DMS 273 treated with DMSO at 0.1 percent for 48 hours (cell line): ENCODE results near the gene ALOX5AP.

Source experiments
- DNase-seq: peaks from one replicate; lab custom pipeline; 2025; lab: John Stamatoyannopoulos, UW

Gene ALOX5AP

DNA sequence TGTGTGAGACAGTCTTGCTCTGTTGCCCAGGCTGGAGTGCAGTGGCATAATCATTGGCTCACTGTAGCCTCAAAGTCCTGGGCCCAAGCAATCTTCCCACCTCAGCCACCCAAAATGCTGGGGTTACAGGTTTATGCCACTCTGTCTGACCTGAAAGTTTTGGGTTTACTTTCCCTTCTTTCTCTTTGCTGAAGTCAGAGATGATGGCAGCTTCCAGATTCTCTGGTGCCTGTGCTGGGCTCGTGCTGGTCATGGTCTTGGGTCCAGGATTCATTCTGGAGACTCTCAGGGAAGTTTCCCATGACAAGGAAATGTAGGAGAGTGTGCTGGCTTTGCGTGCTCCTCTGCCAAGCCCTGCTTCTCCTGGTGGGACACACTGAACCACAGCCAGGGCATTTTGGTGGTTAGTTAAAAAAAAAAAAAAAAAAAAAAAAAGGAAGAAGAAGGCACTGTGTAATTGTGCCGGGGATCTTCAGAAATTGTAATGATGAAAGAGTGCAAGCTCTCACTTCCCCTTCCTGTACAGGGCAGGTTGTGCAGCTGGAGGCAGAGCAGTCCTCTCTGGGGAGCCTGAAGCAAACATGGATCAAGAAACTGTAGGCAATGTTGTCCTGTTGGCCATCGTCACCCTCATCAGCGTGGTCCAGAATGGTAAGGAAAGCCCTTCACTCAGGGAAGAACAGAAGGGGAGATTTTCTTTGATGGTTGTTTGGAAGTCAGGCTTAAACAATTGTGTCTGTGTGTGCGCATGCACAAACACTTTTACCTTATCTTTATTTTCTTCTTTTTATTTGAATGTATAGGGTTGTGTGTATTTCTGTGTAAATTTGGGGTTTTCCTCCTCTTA is at the start of gene ALOX5AP:
TSS of gene ALOX5AP (plus strand) at position 519 of the 847 bp plus-strand sequence. CDS start at position 582, 63 bp downstream.
- no peak for DNase-seq

- DNase-seq: no peak
These were observed 49.4 kb upstream of the ALOX5AP start for GRCh38 chr13:30685987-30686386.

- DNase-seq: no peak
These were observed 47.7 kb upstream of the ALOX5AP start for GRCh38 chr13:30687601-30688000.

DNA sequence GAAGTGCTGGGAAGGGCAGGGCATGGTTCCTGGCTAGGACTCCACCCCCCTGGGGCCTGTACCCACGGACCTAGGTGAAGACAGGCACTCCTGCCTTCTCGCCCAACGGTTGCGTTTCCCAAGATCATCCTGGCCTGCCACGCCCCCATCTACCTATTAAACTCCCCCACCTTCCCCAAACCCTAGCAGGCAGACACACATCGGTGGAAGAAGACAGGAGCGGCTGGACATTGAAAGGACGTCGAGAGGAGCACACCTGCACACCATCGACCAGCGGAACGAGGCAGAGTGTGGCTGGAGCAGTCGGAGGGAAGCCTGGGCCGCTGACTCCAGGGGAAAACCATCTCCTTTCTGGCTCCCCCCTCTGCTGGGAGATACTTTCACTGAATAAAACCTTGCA is 45.6 kb upstream of the ALOX5AP start:
- no peak for DNase-seq

DNA sequence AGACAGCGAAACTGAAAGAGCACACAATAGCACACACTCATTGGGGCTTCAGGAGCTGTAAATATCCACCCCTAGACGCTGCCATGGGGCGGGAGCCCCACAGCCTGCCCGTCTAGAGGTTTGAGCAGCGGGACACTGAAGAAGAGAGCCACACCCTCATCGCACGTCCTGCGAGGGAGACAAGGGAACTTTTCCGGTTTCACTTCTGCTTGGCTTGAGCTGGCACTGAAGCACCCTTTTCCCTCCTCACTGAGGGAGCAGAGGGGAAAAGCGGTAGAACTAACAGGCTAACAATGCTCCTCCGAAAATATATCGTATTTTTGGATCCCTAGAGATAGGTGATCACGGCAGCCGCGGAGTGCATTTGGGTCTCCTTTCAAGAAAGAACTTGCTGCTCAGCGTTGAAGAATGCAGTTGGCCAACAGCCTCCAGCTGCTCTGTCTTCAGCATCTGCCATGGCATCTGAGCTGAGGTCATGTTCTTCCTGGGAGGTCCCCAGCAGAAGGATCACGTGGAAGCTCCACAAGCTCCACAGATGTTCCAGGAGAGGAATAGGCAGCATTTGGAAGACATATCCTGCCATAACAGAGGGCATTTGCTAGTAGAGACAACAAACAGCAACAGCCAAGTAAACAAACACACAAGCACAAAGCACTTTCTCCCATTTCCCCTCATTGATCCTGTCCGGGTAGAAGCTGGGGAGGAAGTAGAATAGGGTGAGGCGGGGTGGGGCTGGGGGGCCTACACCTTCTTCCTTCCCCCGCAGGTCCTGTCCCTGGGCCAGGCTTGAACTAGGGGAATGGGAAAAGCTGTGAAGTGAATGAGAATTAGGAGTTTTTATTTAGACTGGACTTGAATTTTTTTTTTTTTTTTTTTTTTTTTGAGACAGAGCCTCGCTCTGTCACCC is 44.8 kb upstream of the ALOX5AP start:
- DNase-seq: peak; percentile 76

GRCh38 chr13:30692113-30692512 is 43.2 kb upstream of the ALOX5AP start:
- DNase-seq: no peak

DNA sequence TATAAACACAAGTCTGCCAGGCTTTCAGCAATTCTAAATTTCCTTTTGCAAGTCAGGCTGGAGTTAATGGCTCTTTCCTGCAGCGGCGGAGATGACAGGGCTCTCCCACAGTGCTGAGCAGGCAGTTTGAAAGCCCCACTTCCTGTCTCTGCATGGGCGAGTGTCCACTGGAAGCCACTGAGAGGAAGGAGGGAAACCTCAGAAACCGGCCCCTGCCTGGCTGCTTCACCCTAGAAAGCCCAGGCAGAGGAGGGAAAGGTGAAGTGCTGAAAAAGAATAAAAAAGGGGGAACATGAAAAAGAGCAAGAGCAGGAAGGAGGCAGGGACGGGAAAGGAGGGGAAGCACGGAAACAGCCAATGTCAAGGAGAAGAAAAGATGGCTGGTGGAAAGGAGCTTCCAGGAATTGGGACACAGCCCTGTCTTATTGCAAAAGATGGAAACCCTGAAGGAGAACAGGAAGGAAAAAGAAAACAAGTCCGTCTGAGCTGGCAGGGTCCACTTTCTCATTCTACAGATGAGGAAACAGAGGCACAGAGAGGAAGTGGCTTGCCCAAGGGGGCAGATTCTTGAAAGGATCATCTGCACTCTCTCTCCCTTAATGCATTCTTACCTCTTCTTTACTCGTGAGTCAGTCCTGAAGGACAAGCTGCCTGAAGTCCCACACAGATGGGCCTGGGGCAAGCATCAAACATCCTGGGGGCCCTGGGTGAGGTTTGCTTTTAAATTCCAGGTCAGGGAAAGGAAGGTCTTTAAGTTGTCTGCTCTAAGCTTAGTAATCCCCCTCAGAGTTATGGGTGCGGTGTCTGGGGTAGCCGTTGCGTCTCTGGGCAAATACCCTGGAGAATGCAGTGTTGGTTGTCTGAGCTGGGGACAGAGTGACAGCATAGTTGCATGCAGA is 38.8 kb upstream of the ALOX5AP start:
- DNase-seq: no peak

- no peak for DNase-seq
These were observed 38.0 kb upstream of the ALOX5AP start for GRCh38 chr13:30697177-30697953.

GRCh38 chr13:30697996-30698401 is 37.3 kb upstream of the ALOX5AP start:
- DNase-seq: no peak

GRCh38 chr13:30698488-30699005 is 36.8 kb upstream of the ALOX5AP start:
- DNase-seq: no peak

- DNase-seq: no peak
These were observed 35.0 kb upstream of the ALOX5AP start for GRCh38 chr13:30700364-30700763.

DNA sequence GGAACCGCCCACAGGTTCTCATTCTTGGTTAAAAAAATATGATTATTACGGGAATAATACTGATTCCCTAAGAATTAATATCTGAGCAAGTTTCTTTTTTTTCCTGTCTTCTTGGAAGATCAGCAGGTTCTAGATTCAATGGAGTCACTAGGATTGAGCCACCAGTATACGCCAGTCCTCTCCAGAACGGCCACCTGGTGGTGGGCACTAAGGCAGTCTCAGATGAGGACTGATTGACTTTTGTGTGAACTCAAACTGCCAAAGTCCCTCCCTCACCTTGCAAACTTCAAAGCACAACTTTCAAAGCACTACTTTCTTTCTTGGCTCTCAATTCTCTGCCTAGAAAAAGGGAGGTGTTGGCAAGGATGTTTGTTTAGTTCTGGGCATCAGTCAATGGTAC is 33.3 kb upstream of the ALOX5AP start:
- no peak for DNase-seq

DNA sequence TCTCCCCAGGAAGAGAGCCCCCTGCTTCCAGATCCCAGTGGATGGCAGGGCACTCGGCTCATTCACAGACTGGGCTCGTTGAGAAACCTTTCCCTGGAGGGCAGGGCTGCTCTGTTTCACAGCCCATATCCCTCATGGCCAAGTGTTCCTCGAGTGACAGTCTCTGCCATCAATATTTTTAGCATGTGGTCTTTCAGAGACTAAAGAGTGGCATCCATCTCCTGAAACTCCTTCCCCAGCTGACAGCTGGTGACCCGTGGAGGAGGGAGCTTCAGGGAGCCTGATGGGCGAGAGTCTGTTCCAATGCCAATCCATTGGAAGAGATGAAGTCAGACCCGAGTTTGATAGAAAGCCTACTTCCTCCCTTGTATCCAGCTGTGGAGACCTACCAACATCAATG is 30.7 kb upstream of the ALOX5AP start:
- DNase-seq: no peak

- DNase-seq: no peak
These were observed 29.7 kb upstream of the ALOX5AP start for GRCh38 chr13:30705680-30706079.

- DNase-seq: no peak
These were observed 26.8 kb upstream of the ALOX5AP start for GRCh38 chr13:30708541-30708940.

DNA sequence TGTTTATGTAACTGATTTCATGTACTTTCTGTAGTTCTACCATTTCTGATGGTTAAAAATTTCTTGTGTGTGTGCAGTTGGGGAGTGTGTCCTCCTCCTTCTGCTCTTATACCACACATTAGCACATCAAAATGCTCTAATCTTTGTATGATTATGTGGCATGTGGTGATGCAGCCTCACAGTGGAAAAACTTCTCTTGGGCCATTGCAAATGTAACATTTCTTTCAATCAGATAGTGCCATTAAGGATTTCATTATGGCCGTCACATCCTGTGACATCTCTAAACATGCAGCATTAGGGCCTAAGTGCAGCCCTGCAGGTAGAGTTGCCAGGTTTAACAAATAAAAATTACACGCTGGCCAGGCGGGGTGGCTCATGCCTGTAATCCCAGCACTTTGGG is 24.9 kb upstream of the ALOX5AP start:
- no peak for DNase-seq

GRCh38 chr13:30711375-30711774 is 24.0 kb upstream of the ALOX5AP start:
- DNase-seq: no peak

DNA sequence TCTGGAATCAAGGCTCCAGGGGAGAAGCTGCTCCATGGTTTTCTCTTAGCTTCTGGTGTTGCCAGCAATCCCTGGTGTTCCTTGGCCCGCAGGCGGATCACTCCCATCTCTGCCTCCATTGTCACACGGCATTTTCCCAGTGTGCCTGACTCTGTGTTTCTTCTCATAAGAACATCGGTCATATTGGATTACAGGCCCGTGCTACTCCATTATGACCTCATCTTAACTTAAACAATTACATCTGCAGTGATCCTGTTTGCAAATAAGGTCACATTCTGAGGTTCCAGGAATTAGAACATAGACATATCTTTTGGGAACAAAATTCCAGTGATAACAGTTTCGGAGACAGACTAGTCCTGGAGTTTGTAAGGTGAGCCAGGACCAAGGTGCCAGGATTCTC is 23.5 kb upstream of the ALOX5AP start:
- DNase-seq: no peak

GRCh38 chr13:30712536-30713532 is 22.5 kb upstream of the ALOX5AP start:
- no peak for DNase-seq
